ENCODE results near the gene MBD2. TPM values are rescaled to one million over a fixed set of nuclear protein-coding genes. Genes with fewer than 3 reads are reported as not detected.
"Not testable (repeated sequence)": the region's sequence is repeated elsewhere in the genome, so short reads cannot be mapped to it uniquely, and the experiment has no call there.

The MBD2 gene
- total RNA-seq, 1 donor from 2014 or later: 111 TPM

- no peaks in the 10 kb centered on the region for H3K9me3 ChIP-seq
Observed at GRCh38 chr18:54127759-54128378, 96.6 kb downstream of the MBD2 start.

GRCh38 chr18:54125429-54125828, 99.0 kb downstream of the MBD2 start:
- intact Hi-C loops (cut with DNase I): loop anchor here (10.0 kb wide), 1 partner anchor 431 kb away; no protein-coding TSS in a partner anchor
- no peak for DNase-seq (ENCODE audit: low spot score in 2 of 2)
- Histone ChIP-seq H3K4me1 (no peaks in the 10 kb centered on the region), H3K36me3 (no peaks in the 10 kb centered on the region), H3K4me3 (no peak overlapping the region), H3K27ac (no peak overlapping the region), H3K9me3 (no peaks in the 10 kb centered on the region), H3K27me3 (no peaks in the 10 kb centered on the region)
- TF ChIP-seq CTCF (IDR thresholded peaks at IDR 0.05): no peak

More at GRCh38 chr18:54127759-54128378, 96.6 kb downstream of the MBD2 start:
- H3K4me3 ChIP-seq: no peak overlapping the region
- H3K36me3 ChIP-seq: no peaks in the 10 kb centered on the region
- no peak overlapping the region for H3K27ac ChIP-seq
- no peaks in the 10 kb centered on the region for H3K4me1 ChIP-seq
- peak in 1 of 3 experiments; percentile 53 for TF ChIP-seq CTCF (IDR thresholded peaks at IDR 0.05)
- no peak for DNase-seq (ENCODE audit: low spot score in 2 of 2)
- H3K27me3 ChIP-seq: no peaks in the 10 kb centered on the region
- intact Hi-C loops (cut with DNase I): loop anchor here (10.0 kb wide), 1 partner anchor 433 kb away; no protein-coding TSS in a partner anchor

GRCh38 chr18:54123720-54124440, 100.6 kb downstream of the MBD2 start:
- not testable (repeated sequence) for H3K4me3 ChIP-seq; DNase-seq (ENCODE audit: low spot score in 2 of 2); H3K27me3 ChIP-seq; H3K36me3 ChIP-seq; H3K27ac ChIP-seq; H3K9me3 ChIP-seq; H3K4me1 ChIP-seq
- intact Hi-C loops (cut with DNase I): loop anchor here (10.0 kb wide), 1 partner anchor 429 kb away; no protein-coding TSS in a partner anchor

- no peaks in the 10 kb centered on the region for H3K4me1 ChIP-seq
- no peaks in the 10 kb centered on the region for H3K27me3 ChIP-seq
- H3K27ac ChIP-seq: no peak overlapping the region
- no peak for DNase-seq (ENCODE audit: low spot score in 2 of 2)
- no peaks in the 10 kb centered on the region for H3K9me3 ChIP-seq
- no peaks in the 10 kb centered on the region for H3K36me3 ChIP-seq
- TF ChIP-seq CTCF (IDR thresholded peaks at IDR 0.05): peak; percentile 20 to 69 (median 69)
- H3K4me3 ChIP-seq: no peak overlapping the region
- intact Hi-C loops (cut with DNase I): loop anchor here (10.0 kb wide), 2 partner anchors 425 to 555 kb away; no protein-coding TSS in a partner anchor
Observed at GRCh38 chr18:54119524-54120019, 104.9 kb downstream of the MBD2 start.

- intact Hi-C loops (cut with DNase I): loop anchor here (10.0 kb wide), 1 partner anchor 553 kb away; no protein-coding TSS in a partner anchor
- no peak for TF ChIP-seq CTCF (IDR thresholded peaks at IDR 0.05)
- H3K36me3 ChIP-seq: no peaks in the 10 kb centered on the region
Observed at GRCh38 chr18:54117853-54118773, 106.4 kb downstream of the MBD2 start.

More at GRCh38 chr18:54117853-54118773, 106.4 kb downstream of the MBD2 start:
- H3K9me3 ChIP-seq: no peaks in the 10 kb centered on the region
- no peaks in the 10 kb centered on the region for H3K4me1 ChIP-seq
- no peak overlapping the region for H3K27ac ChIP-seq
- H3K4me3 ChIP-seq: no peak overlapping the region
- H3K27me3 ChIP-seq: no peaks in the 10 kb centered on the region
- no peak for DNase-seq (ENCODE audit: low spot score in 2 of 2)

All from ascending aorta (tissue), 2 donors.